HTERT RPE-1 (cell line): Measurements from ENCODE around the gene MAP7D3.
"Not testable (repeated sequence)": the region's sequence is repeated elsewhere in the genome, so short reads cannot be mapped to it uniquely, and the experiment has no call there.

Experiments used
- in situ Hi-C: fragments of 300-500 bp; cut with MboI; formaldehyde crosslinking; loops from 4 replicates; pipeline ENCODE4 v1.14.3; 2020; ENCODE audit warnings: low sequenced_read_pairs

MAP7D3 gene

GRCh38 chrX:136183917-136184316 lies 67.3 kb downstream of the MAP7D3 start:
- in situ Hi-C loops, result no loop called here

GRCh38 chrX:136183172-136183571 lies 68.0 kb downstream of the MAP7D3 start:
- in situ Hi-C loops, result no loop called here

GRCh38 chrX:136182414-136182813 lies 68.8 kb downstream of the MAP7D3 start:
- in situ Hi-C loops, result no loop called here

GRCh38 chrX:136179133-136179532 lies 72.1 kb downstream of the MAP7D3 start:
- in situ Hi-C loops, result no loop called here

GRCh38 chrX:136176399-136176825 lies 74.8 kb downstream of the MAP7D3 start:
- in situ Hi-C loops, result no loop called here

- in situ Hi-C loops, result no loop called here
Observed at GRCh38 chrX:136171420-136171819, 79.8 kb downstream of the MAP7D3 start.

- in situ Hi-C loops, result no loop called here
Observed at GRCh38 chrX:136170139-136170800, 80.9 kb downstream of the MAP7D3 start.

GRCh38 chrX:136168929-136169735 lies 82.1 kb downstream of the MAP7D3 start:
- in situ Hi-C loops, result no loop called here

- in situ Hi-C loops, result not testable (repeated sequence)
Observed at GRCh38 chrX:136167989-136168388, 83.2 kb downstream of the MAP7D3 start.

- in situ Hi-C loops, result no loop called here
Observed at GRCh38 chrX:136166221-136166855, 84.9 kb downstream of the MAP7D3 start.

GRCh38 chrX:136165406-136165805 lies 85.8 kb downstream of the MAP7D3 start:
- in situ Hi-C loops, result no loop called here

GRCh38 chrX:136163689-136164088 lies 87.5 kb downstream of the MAP7D3 start:
- in situ Hi-C loops, result no loop called here
